Epidermal melanocyte (primary cell): Measurements from ENCODE around the gene HNMT.
"Not testable (repeated sequence)": the region's sequence is repeated elsewhere in the genome, so short reads cannot be mapped to it uniquely, and the experiment has no call there.

Experiments
- DNase-seq: peaks from one replicate; pipeline ENCODE4 v3.0.0; 2011; ENCODE audit warnings: low spot score; ENCODE audit not compliant: insufficient read length

The HNMT gene

GRCh38 chr2:137973280-137973679 lies 9.0 kb downstream of the HNMT start:
- no peak for DNase-seq

- DNase-seq: no peak
These were observed 11.3 kb downstream of the HNMT start for GRCh38 chr2:137975280-137976271.

- no peak for DNase-seq
These were observed 12.0 kb downstream of the HNMT start for GRCh38 chr2:137976274-137976673.

GRCh38 chr2:137977790-137978189 lies 13.5 kb downstream of the HNMT start:
- DNase-seq: no peak

GRCh38 chr2:137980459-137980858 lies 16.2 kb downstream of the HNMT start:
- DNase-seq: no peak

DNA sequence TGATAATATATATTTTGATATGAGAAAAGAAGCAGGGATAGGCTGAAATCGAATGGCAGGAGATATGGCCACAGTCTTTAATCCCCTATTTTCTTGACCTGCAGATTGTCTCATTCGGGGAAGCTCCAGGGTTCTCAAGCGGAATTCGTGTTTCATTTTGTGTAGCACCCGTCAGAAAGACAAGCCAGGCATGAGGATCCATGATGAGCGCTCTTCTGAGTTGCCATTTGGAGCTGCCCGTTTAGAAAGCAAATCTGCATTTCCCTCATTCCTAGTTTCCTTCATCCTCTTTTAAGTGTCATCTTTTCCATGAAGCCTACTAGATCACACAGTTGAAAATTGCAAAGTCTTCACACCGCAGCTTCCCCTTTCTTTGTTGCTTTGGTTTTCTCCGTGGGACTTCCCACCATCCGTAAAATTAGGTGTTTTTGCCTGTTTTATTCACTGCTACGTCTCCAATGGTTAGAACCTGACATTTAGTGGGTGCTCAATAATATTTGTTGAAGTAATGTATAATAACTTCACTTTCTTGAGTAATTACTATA lies 16.9 kb downstream of the HNMT start:
- no peak for DNase-seq

- DNase-seq: no peak
These were observed 19.3 kb downstream of the HNMT start for GRCh38 chr2:137983581-137983980.

DNA sequence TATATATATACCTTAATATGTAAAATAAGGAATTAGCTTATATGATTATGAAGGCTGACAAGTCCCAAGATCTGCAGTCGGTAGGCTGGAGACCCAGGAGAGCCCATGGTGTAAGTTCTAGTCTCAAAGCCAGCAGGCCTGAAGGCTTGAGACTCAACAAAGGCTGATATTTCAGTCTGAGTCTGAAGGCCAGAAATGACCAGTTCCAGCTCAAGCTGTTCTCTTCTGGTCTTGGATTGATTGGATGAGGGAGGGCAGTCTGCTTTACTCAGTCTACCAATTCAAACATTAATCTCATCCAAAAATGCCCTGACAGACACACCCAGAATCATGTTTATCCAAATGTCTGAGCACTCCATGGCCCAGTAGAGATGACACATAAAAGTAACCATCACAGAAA lies 22.0 kb downstream of the HNMT start:
- DNase-seq: no peak

DNA sequence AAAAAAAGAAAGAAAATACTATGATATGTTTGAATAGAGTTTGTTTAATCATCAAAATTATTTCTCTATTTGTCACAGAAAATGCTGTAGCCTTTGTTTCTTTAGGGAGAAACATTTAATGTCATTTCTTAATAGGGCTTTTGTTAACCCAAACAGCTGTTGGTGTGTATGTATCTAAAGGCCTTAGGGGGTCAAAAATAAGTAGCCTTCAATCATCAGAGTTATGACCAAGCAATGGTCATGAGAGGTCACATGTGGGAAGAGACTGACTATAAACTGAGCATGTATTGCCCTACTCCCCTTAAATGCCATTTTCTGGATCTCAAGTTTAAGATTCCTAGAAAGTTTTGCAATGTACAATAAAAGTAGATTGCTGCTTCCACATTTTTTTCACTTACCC lies 22.7 kb downstream of the HNMT start:
- DNase-seq: peak; percentile 83

DNA sequence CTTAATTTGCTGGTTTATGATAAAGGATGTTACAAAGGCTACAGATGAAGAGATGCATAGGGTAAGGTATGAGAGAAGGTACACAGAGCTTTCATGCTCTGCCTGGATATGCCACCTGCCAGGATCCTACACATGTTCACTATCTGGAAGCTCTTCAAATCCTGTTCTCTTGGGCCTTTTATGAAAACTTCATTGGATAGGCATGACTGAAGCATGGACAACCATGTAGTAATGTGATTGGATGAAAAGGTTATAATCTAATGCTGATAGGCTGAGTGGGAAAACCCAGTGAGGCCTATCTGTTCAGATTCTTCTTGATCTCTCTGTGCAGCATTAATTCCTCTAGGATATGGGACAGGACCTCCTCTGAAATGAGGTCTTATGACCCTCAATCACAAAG lies 26.8 kb downstream of the HNMT start:
- DNase-seq: no peak

GRCh38 chr2:137992039-137992646 lies 27.9 kb downstream of the HNMT start:
- no peak for DNase-seq

DNA sequence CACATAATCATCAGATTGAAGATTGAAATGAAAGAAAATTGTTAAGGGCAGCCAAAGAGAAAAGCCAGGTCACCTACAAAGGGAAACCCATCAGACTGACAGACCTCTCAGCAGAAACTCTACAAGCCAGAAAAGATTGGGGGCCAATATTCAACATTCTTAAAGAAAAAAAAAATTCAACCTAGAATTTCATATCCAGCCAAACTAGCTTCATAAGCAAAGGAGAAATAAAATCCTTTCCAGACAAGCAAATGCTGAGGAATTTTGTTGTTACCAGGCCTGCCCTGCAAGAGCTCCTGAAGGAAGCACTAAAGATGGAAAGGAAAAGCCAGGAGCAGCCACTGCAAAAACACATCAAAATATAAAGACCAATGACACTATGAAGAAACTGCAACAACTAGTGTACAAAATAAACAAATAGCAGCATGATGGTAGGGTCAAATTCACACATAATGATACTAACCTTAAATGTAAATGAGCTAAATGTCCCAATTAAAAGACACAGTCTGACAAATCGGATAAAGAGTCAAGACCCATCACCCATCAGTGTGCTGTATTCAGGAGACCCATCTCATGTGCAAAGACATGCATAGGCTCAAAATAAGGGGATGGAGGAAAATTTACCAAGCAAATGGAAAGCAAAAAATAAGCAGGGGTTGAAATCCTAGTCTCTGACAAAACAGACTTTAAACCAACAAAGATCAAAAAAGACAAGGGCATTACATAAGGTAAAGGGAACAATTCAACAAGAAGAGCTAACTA lies 29.6 kb downstream of the HNMT start:
- DNase-seq: not testable (repeated sequence)

- DNase-seq: not testable (repeated sequence)
These were observed 31.1 kb downstream of the HNMT start for GRCh38 chr2:137995368-137995767.

- not testable (repeated sequence) for DNase-seq
These were observed 31.9 kb downstream of the HNMT start for GRCh38 chr2:137996158-137996557.

DNA sequence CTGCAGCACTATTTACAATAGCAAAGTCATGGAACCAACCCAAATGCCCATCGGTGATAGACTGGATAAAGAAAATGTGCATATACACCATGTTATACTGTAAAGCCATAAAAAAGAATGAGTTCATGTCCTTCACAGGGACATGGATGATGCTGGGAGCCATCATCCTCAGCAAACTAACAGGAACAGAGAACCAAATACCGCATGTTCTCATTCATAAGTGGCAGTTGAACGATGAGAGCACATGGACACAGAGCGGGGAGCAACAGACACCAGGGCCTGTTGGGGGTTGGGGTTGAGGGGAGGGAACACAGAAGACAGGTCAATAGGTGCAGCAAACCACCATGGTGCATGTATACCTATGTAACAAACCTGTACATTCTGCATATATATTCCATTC lies 33.5 kb downstream of the HNMT start:
- DNase-seq: no peak

- no peak for DNase-seq
These were observed 34.2 kb downstream of the HNMT start for GRCh38 chr2:137998503-137998902.

DNA sequence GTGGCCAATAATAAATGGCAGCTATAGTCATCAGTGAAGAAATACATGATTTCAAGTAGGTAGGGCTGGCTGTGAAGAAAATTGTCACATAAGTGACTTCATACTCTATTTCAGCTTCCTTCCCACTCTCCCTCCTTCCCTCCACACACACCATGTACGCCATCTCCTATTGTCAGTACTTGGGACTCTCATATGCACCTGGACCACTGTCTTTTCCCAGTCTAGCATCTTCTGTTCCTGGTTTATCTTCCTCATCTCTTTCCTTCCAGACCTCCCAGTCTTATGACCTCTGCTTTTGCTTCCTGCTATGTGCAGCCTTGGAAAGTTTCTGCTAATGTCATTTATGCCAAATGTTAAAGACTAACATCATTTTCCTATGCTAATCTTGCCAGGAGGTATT lies 35.0 kb downstream of the HNMT start:
- no peak for DNase-seq

GRCh38 chr2:138000009-138000408 lies 35.7 kb downstream of the HNMT start:
- no peak for DNase-seq

DNA sequence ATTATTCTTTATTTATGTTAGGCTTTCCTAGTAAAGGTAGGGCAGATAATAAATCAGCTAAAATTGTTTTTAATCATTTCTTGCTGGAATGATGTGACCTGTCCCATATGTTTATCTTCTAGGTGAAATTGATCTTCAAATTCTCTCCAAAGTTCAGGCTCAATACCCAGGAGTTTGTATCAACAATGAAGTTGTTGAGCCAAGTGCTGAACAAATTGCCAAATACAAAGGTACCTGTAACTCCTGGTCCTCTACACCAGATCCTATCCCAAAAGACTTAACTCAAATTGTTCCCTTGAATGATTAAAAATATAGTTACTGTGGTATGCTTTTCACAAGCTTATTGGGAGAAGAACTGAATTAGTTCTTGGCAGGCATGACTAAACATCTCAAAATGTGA lies 36.5 kb downstream of the HNMT start:
- DNase-seq: no peak

GRCh38 chr2:138003411-138003810 lies 39.1 kb downstream of the HNMT start:
- no peak for DNase-seq

DNA sequence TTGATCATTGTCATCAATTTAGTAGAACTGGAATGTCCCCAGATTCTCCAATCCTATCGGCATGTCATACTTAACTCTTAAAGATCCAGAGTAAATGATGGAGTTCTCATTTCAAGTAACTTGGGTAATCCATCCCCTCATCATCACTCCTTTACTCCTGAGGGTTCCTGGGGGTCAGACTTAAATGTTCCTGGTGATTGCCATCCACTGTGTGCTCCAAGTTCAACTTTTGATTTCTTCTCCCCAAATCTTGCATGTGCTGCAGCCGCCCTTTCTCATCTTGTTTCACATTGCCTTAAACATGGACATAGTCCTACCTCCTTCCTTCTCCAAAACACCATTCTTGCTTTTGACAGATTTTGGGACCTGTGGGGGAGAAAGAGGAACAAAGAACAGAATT lies 43.2 kb downstream of the HNMT start:
- DNase-seq: no peak

GRCh38 chr2:138009622-138010021 lies 45.3 kb downstream of the HNMT start:
- no peak for DNase-seq
